RWPE2 (cell line): Measurements from ENCODE around the gene DMD.

Source experiments
- ATAC-seq: fragments of 200-7000 bp; cut with Tn5 transposase; 3 replicates; pipeline ENCODE4 v1.9.1; 2021; ENCODE audit warnings: low read depth
- DNase-seq: peaks from one replicate; pipeline ENCODE4 v3.0.0-alpha.2; 2020; ENCODE audit warnings: low spot score
- H3K27ac ChIP-seq: fragments of 450-650 bp; 2 replicates; pipeline ENCODE4 v1.5.1; 2017; ENCODE audit warnings: mild to moderate bottlenecking; ENCODE audit not compliant: poor library complexity, severe bottlenecking
- H3K27me3 ChIP-seq: fragments of 250-450 bp; sonication (Bioruptor Pico); 2 replicates; pipeline ENCODE4 v1.5.1; 2021; ENCODE audit warnings: mild to moderate bottlenecking, moderate library complexity; ENCODE audit not compliant: insufficient read depth, poor library complexity, severe bottlenecking
- H3K36me3 ChIP-seq: fragments of 250-450 bp; sonication (Bioruptor Pico); 2 replicates; pipeline ENCODE4 v1.5.1; 2020; ENCODE audit warnings: low read depth, mild to moderate bottlenecking, moderate library complexity
- H3K4me1 ChIP-seq: fragments of 250-450 bp; sonication (Bioruptor Pico); 2 replicates; pipeline ENCODE4 v1.5.1; 2021; ENCODE audit warnings: mild to moderate bottlenecking, moderate library complexity; ENCODE audit not compliant: insufficient read depth, poor library complexity, severe bottlenecking
- H3K4me3 ChIP-seq: fragments of 250-450 bp; sonication (Bioruptor Pico); 2 replicates; pipeline ENCODE4 v1.5.1; 2021; ENCODE audit warnings: mild to moderate bottlenecking, moderate library complexity; ENCODE audit not compliant: severe bottlenecking
- H3K9me3 ChIP-seq: fragments of 250-450 bp; sonication (Bioruptor Pico); 2 replicates; pipeline ENCODE4 v1.5.1; 2021; ENCODE audit warnings: mild to moderate bottlenecking, moderate library complexity; ENCODE audit not compliant: severe bottlenecking
- TF ChIP-seq, protein P1 (sequence below): fragments of 450-650 bp; IDR thresholded peaks from one replicate; pipeline ENCODE4 v1.5.1; 2017; ENCODE audit warnings: mild to moderate bottlenecking, moderate library complexity; ENCODE audit not compliant: poor library complexity, severe bottlenecking

DMD gene

GRCh38 chrX:31190221-31190975, 2021.0 kb downstream of the DMD start:
- ATAC-seq (no peak), DNase-seq (no peak)
- H3K4me3 ChIP-seq = no peak overlapping the region
- no peaks in the 10 kb centered on the region for H3K27me3 ChIP-seq
- no peaks in the 10 kb centered on the region for H3K4me1 ChIP-seq
- no peaks in the 10 kb centered on the region for H3K9me3 ChIP-seq
- TF ChIP-seq, protein P1, sequence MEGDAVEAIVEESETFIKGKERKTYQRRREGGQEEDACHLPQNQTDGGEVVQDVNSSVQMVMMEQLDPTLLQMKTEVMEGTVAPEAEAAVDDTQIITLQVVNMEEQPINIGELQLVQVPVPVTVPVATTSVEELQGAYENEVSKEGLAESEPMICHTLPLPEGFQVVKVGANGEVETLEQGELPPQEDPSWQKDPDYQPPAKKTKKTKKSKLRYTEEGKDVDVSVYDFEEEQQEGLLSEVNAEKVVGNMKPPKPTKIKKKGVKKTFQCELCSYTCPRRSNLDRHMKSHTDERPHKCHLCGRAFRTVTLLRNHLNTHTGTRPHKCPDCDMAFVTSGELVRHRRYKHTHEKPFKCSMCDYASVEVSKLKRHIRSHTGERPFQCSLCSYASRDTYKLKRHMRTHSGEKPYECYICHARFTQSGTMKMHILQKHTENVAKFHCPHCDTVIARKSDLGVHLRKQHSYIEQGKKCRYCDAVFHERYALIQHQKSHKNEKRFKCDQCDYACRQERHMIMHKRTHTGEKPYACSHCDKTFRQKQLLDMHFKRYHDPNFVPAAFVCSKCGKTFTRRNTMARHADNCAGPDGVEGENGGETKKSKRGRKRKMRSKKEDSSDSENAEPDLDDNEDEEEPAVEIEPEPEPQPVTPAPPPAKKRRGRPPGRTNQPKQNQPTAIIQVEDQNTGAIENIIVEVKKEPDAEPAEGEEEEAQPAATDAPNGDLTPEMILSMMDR = no peak
- no peak overlapping the region for H3K27ac ChIP-seq
- H3K36me3 ChIP-seq = no peaks in the 10 kb centered on the region

DNA sequence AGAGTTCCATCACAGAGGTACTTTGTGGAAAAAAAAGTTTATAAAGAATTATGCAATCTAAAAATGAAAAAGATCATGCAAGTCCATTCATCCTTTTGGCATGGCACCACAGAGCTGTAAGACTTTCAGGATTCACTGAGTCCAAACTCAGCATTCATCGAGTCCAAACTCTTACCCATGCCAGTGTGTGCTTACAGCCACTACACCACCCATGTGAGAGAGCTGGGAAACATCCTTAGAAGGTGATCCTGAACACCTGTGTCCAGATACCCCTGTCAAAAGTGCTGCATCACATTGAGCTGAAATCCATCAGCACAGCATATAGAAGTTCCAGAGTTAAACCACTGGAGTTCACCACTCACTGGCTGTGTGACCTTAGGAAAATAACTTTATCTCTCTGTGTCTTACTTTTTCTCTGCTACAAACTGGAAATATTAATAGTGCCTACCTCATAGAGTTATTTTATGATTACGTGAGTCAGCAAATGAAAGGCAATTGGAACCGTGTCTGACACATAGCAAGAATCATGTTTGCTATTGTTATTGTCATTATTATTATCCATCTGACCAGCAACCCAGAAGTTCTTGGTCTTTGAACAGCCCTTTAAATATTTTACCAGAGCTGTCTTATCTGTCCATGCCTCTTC, 2024.5 kb downstream of the DMD start:
- H3K27me3 ChIP-seq = no peaks in the 10 kb centered on the region
- H3K36me3 ChIP-seq = no peaks in the 10 kb centered on the region
- H3K27ac ChIP-seq = no peak overlapping the region
- H3K9me3 ChIP-seq = no peaks in the 10 kb centered on the region
- TF ChIP-seq, protein P1 = no peak
- H3K4me1 ChIP-seq = no peaks in the 10 kb centered on the region
- ATAC-seq (no peak), DNase-seq (no peak)
- no peak overlapping the region for H3K4me3 ChIP-seq

GRCh38 chrX:31185884-31186283, 2025.5 kb downstream of the DMD start:
- Histone ChIP-seq H3K27ac (no peak overlapping the region), H3K4me3 (no peak overlapping the region), H3K36me3 (no peaks in the 10 kb centered on the region), H3K9me3 (no peaks in the 10 kb centered on the region), H3K4me1 (no peaks in the 10 kb centered on the region), H3K27me3 (no peaks in the 10 kb centered on the region)
- ATAC-seq = no peak
- TF ChIP-seq, protein P1 = no peak
- DNase-seq = no peak

- ATAC-seq (no peak), DNase-seq (no peak)
- H3K4me3 ChIP-seq = no peak overlapping the region
- H3K9me3 ChIP-seq = no peaks in the 10 kb centered on the region
- no peak overlapping the region for H3K27ac ChIP-seq
- TF ChIP-seq, protein P1 = no peak
- no peaks in the 10 kb centered on the region for H3K36me3 ChIP-seq
- no peaks in the 10 kb centered on the region for H3K27me3 ChIP-seq
- no peaks in the 10 kb centered on the region for H3K4me1 ChIP-seq
These were observed 2029.9 kb downstream of the DMD start for GRCh38 chrX:31181377-31182000.
